HG03064 (cell line): ENCODE data around the gene CHRND.

Experiments
- ATAC-seq: cut with Tn5 transposase; IDR thresholded peaks from one replicate; pipeline ENCODE4 v1.9.1; 2021; ENCODE audit warnings: low read depth; ENCODE audit not compliant: unreplicated experiment

CHRND gene

DNA sequence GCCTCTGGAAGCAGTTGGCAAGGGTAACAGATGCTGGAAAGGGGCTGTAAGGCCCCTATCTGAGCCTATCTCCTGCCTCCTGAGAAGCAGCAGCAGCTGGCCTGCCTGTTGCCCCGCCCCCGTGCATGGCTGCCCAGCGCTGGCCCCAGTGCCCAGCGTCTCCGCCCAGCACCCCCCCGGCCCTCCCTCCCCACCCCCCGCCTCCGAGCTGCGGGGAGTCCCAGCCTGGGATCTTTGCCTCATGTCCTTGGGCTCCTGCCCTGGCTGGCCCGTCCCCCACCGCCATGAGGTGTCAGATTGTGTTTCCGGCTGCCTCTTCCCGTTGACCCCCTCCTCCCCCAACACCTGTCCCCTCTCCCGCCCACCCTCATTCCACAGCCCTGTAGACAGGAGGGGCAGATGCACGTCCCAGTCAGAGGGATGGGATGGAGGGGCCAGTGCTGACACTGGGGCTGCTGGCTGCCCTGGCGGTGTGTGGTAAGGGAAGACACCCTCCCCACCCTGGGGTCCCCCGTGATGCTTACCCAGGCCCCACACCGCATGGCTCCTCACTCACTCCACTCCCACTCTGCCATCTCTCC, at the start of gene CHRND:
TSS of gene CHRND (plus strand) at position 370 of the 581 bp plus-strand sequence. CDS start at position 426, 56 bp downstream.
- ATAC-seq: no peak

DNA sequence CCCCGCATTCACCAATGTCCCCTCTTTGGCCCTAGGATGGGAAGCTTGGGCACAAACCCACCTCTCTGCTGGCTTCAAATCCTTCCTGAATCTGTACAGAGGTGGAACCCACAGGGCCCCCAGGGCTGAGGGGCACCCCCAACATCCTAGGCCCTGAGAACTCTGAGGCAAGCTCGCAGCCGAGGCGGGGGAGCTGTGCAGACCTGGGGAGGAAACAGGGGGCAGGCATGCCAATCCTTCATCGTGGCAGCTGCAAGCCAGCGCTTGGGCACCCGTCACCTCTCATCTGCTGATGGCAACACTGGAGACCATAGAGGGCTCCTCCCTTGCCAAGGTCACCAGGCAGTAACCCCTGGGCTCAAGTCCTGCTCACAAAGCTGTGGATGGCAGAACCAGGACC, 49.2 kb upstream of the CHRND start:
- no peak for ATAC-seq

DNA sequence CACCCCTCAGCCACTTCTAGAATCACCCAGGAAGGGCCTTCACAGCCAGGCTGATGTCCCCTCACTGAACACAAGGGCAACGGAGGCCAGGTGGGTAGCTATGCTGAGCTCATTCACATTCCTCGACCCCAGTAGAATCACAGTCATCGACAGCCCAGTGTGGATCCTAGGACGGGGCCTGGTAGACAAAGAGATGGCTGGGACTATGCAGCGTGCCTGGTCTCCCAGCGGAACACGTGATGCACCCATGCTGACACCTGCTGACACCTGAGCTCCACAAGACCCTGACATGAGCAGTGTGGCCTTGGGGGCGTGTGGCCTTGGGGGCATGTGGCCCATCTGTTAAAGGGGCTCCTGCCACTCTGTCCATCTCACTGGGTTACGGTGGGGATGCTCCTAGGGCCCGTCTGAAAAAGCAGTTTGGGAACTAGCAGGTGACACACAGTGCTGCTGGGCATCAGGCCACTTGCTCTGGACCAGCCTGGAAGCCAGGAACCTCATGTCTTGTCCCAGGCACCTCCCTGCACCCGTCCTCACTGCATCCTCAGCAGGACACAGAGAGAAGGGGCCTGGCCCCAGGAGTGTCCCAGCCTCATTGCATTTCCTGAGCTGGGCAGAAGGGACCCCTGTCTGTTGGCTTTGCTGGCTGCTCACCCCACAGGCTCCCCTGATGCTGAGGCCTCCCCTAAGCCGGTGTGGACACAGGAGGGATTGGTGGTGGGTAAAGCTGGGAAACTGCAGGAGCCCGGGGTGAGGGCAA, 48.0 kb upstream of the CHRND start:
- ATAC-seq: no peak

DNA sequence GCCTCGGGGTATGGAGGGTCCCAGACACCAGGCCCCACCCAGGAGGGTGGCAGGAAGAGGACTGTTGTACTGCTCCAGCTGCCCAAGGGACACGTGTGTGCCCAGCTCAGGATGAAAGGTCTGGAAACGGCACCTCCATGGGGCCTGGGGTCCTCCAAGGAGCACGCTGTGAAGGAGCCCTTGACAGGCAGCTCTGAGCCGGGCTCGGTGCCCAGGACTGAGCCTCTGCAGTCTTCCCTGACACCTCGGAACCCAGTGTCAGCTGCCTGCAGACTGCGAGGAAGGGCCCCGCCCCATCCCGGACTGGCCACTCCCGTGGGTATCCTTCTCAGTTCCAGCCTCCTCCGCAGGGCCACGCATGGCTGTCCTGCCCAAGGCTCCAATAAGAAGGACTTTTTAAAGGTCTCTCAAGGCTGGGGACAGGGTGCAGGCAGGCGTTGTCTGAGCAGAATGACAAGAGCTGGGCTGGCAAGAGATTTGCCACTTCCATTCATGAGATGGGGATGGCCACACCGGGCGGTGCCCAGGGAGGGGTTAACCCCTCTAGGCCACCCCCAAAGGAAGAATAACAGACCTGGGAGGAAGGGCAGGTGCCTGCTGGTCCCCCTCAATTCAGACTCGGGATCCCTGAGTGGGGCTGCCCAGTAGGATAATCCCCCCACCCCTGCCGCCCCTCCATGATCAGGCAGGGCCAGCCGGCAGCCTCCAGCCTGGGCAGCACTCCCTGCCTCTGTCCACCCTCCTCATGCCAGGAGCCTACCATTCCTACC, 47.2 kb upstream of the CHRND start:
- no peak for ATAC-seq

DNA sequence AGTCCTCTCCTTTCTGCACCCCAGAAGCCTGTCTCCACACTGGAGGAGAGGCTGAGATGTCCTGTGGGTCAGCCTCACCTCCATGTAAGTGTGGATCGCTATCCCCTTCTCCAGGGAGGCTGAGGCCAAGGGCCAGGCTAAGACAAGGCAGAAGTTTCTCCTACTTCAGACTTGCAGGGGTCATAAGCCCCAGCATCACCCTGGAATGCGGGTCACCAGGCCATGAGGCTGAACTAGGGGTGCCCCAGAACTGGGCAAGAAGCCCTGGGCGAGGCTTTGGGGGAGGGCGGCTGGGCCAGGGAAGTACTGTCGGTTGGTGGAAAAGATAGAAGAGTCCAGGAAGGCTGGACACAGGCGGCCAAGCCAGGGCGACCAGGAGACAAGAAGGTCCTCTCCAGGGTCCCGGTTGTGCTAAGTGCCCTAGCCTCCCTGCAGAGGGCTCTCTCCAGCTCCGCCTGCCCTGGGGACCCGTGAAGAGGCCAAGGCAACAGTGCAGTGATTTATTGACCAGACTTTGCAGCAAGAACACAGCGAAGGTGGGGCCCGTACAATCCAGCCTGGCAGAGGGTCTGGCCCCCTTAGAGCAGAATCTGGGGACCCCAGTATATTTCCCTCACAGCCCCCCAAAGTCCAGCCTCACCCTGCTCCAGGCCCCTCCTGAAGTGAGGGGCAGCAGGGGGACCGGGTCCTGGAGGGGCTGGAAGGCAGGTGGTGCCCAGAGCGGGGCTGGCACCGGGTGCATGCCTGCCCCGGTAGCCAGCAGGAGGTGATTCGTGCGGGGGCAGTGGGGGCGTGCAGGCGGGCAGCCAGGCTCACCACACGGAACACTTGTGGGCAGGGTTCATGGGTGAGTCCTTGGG, 46.4 kb upstream of the CHRND start:
- ATAC-seq: no peak

DNA sequence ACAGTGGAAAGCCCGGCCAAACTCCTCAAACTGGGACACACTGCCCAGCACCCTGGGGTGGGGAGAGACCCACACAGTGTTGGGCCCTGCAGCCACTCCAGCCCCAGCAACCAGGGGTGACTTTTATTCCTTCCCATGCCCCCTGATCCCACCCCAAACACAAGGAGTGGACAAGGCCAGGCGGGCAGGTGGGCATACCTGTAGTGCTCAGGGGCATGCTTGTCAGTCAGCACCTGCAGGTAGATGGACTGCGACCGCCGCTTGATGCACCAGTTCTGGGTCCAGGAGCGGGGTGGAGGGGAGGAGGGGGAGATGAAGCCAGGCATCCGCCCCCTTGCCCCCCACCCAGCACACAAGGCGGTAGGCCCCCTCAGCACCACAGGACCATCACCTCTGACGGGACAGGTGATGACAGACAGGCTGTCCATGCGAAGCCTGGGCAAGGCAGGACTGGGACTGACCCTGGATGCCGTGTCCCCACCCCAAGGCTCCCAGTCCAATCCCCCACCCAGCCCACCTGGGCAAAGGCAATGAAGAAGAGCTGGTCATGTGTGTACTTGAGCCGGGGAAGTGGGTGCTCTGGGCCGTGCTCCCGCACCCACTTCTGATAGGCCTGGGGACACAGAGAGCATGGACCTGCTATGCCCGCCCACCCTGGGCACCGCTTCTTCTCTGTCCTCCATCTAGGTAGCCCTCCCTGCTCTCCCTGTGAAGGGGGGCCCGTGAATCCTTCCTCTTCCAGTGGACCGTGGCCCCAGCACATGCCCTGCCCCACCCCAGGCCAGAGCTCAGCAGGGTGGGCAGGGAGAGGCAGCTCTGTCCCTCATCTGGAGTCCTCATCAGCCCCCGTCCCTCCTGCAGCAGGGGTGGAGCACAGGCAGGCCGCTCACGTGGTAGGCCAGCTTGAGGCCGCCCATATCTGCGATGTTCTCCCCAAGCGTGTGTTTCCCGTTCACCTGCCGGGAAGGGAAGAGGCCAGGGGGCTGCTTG, 45.5 kb upstream of the CHRND start:
- no peak for ATAC-seq

DNA sequence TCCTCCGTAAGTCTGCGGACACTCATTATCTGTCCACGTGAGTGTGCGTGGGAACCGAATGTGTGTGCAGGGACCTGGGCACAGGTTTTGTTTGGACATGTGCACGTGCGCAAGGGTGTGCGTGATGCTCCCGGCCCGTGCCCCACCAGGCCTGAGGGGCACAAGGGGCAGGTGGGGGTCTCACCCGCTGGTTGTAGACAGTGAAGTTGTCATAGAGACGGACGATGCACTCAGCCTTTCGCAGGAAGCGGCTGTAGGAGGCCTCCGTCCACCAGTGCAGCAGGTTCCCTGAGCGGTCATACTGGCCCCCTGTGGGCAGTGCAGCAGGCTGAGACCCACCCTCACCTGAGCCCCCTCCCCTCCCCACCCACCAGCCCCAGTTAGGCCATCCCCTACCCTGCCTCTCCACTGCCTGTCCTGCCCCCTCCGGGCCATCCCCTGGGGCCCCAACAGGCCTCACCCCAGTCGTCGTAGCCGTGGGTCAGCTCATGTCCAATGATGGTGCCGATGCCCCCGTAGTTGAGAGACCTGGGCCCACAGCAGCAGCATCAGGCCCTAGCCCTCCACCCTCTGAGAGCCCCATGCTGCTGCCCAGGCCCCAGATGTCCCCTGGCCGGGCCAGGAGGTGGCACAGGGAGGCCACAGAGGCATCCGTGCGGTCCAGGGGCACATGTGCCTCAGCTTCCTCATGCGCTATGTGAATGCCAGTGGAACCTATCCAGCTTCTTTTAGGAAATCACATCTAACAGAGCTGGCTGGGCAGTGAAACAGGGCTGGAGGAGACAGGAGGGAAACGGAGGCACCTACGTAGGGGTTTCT, 44.4 kb upstream of the CHRND start:
- no peak for ATAC-seq

DNA sequence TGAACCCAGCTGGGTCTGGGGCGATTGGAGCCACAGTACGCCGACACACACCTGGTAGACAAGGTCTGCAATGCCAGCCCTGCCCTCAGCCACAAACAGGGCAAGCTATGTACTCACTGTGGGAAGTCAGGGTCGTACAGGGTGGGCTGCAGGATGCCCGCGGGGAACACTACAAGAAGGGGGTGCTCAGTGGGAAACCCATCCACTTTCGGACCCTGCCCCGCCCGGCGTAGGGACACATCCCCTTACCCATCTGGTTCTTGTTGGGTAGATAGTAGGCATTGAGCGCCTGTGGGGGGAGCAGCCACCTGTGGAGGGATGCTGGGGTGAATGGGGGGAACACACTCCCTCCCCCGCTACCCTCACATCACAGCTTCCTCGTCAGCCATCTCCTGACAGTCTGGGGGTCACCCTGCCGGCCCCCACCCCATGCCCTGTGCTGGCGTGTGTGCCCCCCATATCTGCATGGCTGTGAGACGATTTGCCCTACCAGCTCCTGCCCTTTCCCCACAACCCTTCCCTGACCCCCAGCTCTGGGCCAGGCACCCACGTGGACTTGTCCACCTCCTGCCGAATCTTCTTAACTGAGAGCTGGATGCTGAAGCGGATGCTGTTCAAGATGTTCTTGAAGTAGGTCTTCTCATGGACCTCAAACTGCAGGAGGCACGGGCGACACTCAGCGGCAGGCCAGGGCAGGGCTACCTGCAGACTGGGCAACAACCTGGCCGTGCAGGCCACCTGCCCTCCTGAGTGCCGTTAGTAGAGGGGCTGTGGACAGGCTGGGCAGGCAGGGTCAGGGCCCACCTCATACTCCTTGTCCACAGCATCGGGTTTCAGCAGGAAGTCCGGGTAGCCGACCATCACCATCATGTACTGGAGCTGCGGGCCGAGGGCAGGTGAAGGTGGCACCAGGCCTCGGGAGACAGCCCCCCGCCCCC, 43.4 kb upstream of the CHRND start:
- no peak for ATAC-seq

DNA sequence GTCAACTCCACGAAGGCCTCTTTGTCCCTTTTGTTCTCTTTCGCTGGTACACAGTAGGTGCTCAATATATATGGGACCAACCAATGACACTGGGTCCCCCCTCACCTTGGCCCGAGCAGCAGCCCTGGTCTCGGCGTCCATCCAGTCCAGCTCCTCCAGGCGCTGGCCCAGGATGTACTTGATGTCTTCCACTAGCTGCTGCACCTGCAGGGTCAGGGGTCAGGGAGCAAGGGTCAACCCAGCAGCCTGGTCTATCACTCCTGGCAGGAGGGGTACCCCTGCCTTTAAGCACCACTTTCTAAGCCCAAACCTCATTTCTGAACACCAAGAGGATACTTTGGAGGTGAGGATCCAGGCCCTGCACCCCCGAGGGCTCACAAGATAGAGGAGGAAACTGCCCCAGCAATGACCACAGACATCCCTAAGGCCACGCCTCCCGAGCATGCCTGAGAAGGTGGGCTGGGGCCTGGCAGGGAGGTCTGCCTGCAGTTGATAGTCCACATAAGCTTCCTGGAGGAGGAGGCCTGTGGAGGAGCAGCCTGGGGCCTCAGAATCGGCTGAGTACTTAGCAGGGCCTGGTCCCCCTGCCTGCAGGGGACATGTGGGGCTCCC, 42.5 kb upstream of the CHRND start:
- ATAC-seq: no peak

DNA sequence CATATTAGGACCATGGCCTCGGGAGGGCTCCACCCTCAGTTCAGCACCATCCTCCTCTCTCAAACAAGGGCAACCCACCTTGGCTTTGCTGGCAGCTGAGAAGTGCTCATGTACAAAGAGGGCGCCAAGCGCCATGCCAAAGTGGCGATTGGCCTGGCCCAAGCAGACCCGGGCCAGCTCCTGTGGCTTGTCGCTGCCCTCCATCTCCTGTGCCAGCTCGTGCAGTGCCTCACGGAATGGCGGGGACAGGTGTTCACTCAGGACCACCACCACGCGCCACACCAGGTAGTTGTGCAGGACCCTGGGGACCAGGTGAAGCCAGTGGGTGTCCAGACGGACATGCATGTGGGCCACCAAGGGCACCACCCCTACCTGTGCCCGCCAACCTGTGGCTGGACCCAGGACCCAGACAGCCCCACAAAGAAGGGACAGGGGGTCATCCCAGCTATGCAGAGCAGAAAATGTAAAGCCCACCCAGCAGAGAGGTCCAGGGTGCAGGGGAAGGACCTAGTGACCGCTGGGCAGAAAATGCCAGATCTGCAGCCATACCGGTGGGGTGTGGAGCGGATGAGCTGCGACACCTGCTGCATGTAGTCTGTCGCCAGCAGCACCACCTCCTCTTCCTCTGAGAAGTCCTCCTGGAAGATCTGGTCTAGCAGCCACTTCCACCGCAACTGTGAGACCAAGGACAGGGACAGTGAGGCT, 41.9 kb upstream of the CHRND start:
- ATAC-seq: no peak

DNA sequence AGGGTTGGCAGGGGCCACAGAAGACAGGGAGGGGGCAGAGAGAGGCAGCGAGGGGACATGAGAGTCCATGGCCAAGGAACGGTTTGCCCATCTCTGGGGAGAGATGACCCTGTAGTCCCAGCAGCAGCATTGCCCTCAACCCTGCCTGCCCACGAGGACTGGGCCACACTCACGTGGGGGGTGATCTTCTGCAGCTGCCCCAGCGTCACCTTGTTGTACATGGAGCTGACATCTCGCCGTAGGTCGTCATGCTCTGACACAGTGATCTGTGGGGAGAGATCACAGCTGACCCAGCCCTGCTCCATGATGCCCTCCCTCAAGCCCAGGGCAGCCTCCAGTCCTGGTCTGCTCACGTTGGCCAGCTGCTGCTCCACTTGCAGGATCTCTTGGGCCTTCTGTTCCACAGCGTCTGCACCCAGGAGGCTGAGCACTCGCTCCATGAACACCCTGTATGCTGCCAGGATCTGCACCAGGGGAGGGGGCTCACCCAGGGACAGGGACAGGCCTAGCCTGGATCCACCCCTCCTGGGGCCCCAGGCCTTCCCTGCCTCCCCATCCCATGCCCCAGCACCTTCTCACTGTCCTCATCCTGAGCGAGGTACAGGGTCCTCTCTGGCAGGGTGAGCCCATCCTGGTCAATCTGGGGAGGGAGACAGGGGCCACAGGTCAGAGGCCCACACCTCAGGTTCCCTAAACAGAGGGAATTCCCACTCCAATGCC, 41.2 kb upstream of the CHRND start:
- ATAC-seq: no peak

DNA sequence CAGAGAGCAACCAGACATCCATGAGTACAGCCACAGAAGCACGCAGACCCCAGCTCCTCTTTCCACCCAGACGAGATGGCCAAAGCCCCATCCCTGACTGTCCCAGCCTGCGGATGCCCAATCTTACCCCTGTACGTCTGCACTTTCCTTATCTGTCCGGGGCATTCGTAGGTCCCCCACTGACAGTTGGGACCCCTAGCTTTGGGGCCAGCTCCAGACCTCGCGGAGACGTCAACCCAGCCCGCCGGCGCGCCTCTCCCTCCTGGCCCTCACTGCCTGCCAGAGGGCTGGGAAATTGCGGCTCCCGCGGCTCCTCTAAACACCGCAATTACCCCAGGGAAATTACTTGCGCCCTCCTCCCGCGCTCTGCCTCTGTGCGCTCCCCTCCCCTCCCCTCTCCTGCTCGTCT, 40.6 kb upstream of the CHRND start:
- no peak for ATAC-seq

DNA sequence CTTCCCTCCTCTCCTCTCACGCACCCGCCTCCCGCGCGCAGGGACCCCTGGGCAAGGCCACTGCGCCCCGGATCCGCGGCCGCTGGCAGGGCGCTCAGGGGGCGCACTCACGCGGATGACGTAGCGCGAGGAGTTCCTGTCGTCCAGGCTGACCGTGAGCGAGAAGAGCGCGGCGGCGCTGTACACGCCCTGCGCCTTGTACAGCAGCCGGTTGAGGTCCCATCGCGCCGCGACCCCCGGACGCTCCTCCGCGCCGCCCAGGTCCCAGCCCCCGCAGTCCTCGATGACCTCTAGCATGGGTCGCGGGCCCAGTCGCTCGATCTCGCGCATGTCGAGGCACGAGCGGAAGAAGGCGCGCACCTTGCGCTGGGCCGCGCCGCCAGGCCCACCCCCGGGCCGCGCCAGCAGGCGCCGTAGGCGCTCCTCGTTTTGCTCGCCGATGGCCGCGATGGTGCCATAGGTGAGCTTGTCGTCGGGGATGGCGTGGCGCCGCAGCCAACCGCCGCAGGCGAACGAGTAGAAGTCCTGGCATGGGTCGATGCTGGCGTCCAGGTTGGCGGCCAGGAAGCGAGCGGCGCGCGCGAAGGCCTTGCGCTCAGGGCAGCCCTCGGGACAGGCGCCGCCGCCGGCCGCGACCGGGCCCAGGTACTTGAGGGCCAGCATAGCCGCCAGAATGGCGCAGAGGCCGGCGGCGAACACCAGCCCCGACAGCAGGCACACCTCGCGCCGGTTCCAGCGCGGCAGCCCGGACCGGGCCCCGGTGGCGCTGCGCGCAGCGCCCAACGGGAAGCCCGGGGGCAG, 40.0 kb upstream of the CHRND start:
- no peak for ATAC-seq

DNA sequence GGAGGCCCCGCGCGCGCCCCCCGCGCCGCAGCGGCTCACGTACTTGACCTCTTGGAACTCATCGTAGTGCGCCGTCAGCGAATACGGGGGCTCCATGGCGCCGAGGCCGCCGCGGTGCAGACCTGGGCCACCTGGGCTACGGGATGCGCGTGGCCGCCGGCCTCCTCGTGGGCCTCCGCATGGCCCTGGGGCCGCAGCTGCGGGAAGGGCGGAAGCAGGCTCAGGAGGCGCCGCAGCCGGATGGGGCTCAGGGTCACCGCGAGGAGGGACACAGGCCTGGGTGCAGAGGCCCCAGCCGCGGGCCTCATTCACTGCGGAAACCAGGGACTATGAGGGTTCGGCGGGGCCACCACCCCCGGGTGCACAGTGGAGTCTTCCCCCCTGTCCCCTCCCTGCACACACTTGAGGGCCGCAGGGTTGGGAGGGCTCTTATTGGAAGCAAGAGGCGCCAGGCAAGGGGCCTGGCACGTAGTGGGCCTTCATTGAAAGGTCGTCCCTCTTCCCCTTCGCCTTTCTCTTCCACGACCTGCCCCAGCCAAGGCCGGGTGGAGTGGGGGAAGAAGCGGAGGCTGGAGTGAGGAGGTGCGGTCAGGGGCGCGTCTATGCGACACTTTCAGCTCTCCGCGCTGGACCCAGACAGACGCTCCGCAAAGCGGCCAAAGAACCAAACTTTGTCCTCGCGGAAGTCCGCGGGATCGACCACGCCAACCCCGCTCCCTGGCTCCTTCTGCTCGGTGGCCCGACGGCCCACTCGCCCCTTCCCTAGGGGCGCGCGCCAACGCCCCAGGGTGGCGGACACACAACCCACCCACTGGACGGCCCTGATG, 39.2 kb upstream of the CHRND start:
- ATAC-seq: no peak
